Erythroblast (primary cell): Measurements from ENCODE around the gene TRABD2B.

Experiments
- GATA1 ChIP-seq: IDR thresholded peaks from 2 replicates; pipeline ENCODE4 v1.6.1; 2011; ENCODE audit warnings: low read depth, mild to moderate bottlenecking, control low read depth, low read length, moderate library complexity
- POLR2A ChIP-seq: IDR thresholded peaks from 2 replicates; pipeline ENCODE4 v1.6.1; 2011; ENCODE audit warnings: mild to moderate bottlenecking, low read length

DNA sequence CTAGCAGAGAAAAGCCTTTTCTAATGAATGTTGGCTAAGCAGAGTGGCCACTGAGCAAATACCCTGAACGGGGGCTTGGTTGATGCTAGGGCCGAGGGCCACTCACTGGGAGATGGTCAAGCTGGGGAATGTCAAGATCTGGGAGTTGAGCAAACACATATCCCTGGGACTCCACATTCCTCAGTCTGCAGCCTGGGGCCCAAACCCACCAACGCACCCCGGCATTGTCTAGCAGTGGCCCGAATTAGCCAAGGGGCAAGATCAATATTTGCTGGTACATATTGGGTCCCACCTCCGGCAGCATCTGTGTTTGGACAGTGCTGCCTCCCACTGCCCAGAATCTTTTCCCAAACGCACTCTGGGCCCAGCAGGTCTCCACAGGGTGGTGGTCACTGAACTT lies 144.1 kb downstream of the TRABD2B start:
- TF ChIP-seq POLR2A (no peak), GATA1 (no peak)
